Activated naive CD8-positive, alpha-beta T cell (primary cell): ENCODE measurements around the gene CLEC2A.

Experiments
- H3K27ac Mint-ChIP-seq: one replicate; pipeline ENCODE4 v1.8.0; 2021; ENCODE audit warnings: mixed read lengths
- H3K27me3 Mint-ChIP-seq: one replicate; pipeline ENCODE4 v1.8.0; 2021; ENCODE audit warnings: mixed read lengths
- H3K36me3 Mint-ChIP-seq: one replicate; pipeline ENCODE4 v1.8.0; 2021; ENCODE audit warnings: mixed read lengths
- H3K4me1 Mint-ChIP-seq: one replicate; pipeline ENCODE4 v1.8.0; 2021; ENCODE audit warnings: low read depth, mixed read lengths
- H3K4me3 Mint-ChIP-seq: one replicate; pipeline ENCODE4 v1.8.0; 2021; ENCODE audit warnings: mild to moderate bottlenecking, mixed read lengths
- H3K9me3 Mint-ChIP-seq: one replicate; pipeline ENCODE4 v1.8.0; 2021; ENCODE audit warnings: low read depth, mixed read lengths

Gene CLEC2A

GRCh38 chr12:9911708-9912107, 20.5 kb downstream of the CLEC2A start:
- no peak overlapping the region for H3K4me3 Mint-ChIP-seq
- peaks cover 20% of the 10 kb centered on the region for H3K36me3 Mint-ChIP-seq
- H3K4me1 Mint-ChIP-seq = peaks cover 29% of the 10 kb centered on the region
- peaks cover 16% of the 10 kb centered on the region for H3K9me3 Mint-ChIP-seq
- no peak overlapping the region for H3K27ac Mint-ChIP-seq
- H3K27me3 Mint-ChIP-seq = no peaks in the 10 kb centered on the region

GRCh38 chr12:9910716-9911421, 21.3 kb downstream of the CLEC2A start:
- no peak overlapping the region for H3K27ac Mint-ChIP-seq
- no peak overlapping the region for H3K4me3 Mint-ChIP-seq
- no peaks in the 10 kb centered on the region for H3K27me3 Mint-ChIP-seq
- peaks cover 16% of the 10 kb centered on the region for H3K9me3 Mint-ChIP-seq
- peaks cover 37% of the 10 kb centered on the region for H3K4me1 Mint-ChIP-seq
- H3K36me3 Mint-ChIP-seq = peaks cover 20% of the 10 kb centered on the region

- H3K4me3 Mint-ChIP-seq = no peak overlapping the region
Observed at GRCh38 chr12:9909724-9910123, 22.4 kb downstream of the CLEC2A start.

GRCh38 chr12:9908350-9908749, 23.8 kb downstream of the CLEC2A start:
- peak overlapping the region; percentile 50 for H3K27ac Mint-ChIP-seq
- peaks cover 16% of the 10 kb centered on the region for H3K9me3 Mint-ChIP-seq

More at GRCh38 chr12:9909724-9910123, 22.4 kb downstream of the CLEC2A start:
- Mint-ChIP-seq H3K9me3 (peaks cover 16% of the 10 kb centered on the region), H3K36me3 (peaks cover 23% of the 10 kb centered on the region), H3K4me1 (peaks cover 45% of the 10 kb centered on the region), H3K27me3 (no peaks in the 10 kb centered on the region), H3K27ac (no peak overlapping the region)

GRCh38 chr12:9907769-9908168, 24.4 kb downstream of the CLEC2A start:
- Mint-ChIP-seq H3K4me3 (no peak overlapping the region), H3K9me3 (peaks cover 16% of the 10 kb centered on the region), H3K27me3 (no peaks in the 10 kb centered on the region), H3K4me1 (peaks cover 44% of the 10 kb centered on the region), H3K27ac (peak overlapping the region; percentile 90), H3K36me3 (peaks cover 27% of the 10 kb centered on the region)

More at GRCh38 chr12:9908350-9908749, 23.8 kb downstream of the CLEC2A start:
- Mint-ChIP-seq H3K4me1 (peaks cover 45% of the 10 kb centered on the region), H3K36me3 (peaks cover 24% of the 10 kb centered on the region), H3K27me3 (no peaks in the 10 kb centered on the region), H3K4me3 (no peak overlapping the region)

GRCh38 chr12:9906873-9907272, 25.3 kb downstream of the CLEC2A start:
- Mint-ChIP-seq H3K4me1 (peaks cover 40% of the 10 kb centered on the region), H3K9me3 (peaks cover 20% of the 10 kb centered on the region), H3K4me3 (peak overlapping the region; percentile 71)

GRCh38 chr12:9902539-9903228, 29.5 kb downstream of the CLEC2A start:
- Mint-ChIP-seq H3K27me3 (no peaks in the 10 kb centered on the region), H3K4me1 (peaks cover 33% of the 10 kb centered on the region), H3K36me3 (peaks cover 14% of the 10 kb centered on the region), H3K4me3 (no peak overlapping the region), H3K27ac (no peak overlapping the region), H3K9me3 (peaks cover 10% of the 10 kb centered on the region)

More at GRCh38 chr12:9906873-9907272, 25.3 kb downstream of the CLEC2A start:
- no peaks in the 10 kb centered on the region for H3K27me3 Mint-ChIP-seq
- peaks cover 27% of the 10 kb centered on the region for H3K36me3 Mint-ChIP-seq
- H3K27ac Mint-ChIP-seq = peak overlapping the region; percentile 90

- no peak overlapping the region for H3K4me3 Mint-ChIP-seq
- peaks cover 20% of the 10 kb centered on the region for H3K4me1 Mint-ChIP-seq
- peaks cover 10% of the 10 kb centered on the region for H3K9me3 Mint-ChIP-seq
- H3K27ac Mint-ChIP-seq = no peak overlapping the region
- H3K36me3 Mint-ChIP-seq = peaks cover 14% of the 10 kb centered on the region
- H3K27me3 Mint-ChIP-seq = no peaks in the 10 kb centered on the region
Observed at GRCh38 chr12:9900930-9901329, 31.2 kb downstream of the CLEC2A start.

- Mint-ChIP-seq H3K36me3 (peaks cover 11% of the 10 kb centered on the region), H3K4me1 (peaks cover 14% of the 10 kb centered on the region), H3K4me3 (no peak overlapping the region), H3K9me3 (peaks cover 10% of the 10 kb centered on the region), H3K27ac (no peak overlapping the region), H3K27me3 (no peaks in the 10 kb centered on the region)
Observed at GRCh38 chr12:9899209-9899608, 33.0 kb downstream of the CLEC2A start.

GRCh38 chr12:9897535-9897934, 34.6 kb downstream of the CLEC2A start:
- Mint-ChIP-seq H3K9me3 (peaks cover 7% of the 10 kb centered on the region), H3K36me3 (peaks cover 3% of the 10 kb centered on the region), H3K27ac (no peak overlapping the region), H3K4me3 (no peak overlapping the region), H3K27me3 (no peaks in the 10 kb centered on the region), H3K4me1 (peaks cover 17% of the 10 kb centered on the region)

- no peak overlapping the region for H3K4me3 Mint-ChIP-seq
- H3K36me3 Mint-ChIP-seq = no peaks in the 10 kb centered on the region
- no peaks in the 10 kb centered on the region for H3K9me3 Mint-ChIP-seq
- peaks cover 17% of the 10 kb centered on the region for H3K4me1 Mint-ChIP-seq
- no peak overlapping the region for H3K27ac Mint-ChIP-seq
- no peaks in the 10 kb centered on the region for H3K27me3 Mint-ChIP-seq
Observed at GRCh38 chr12:9895215-9895971, 36.8 kb downstream of the CLEC2A start.

GRCh38 chr12:9888665-9889273, 43.4 kb downstream of the CLEC2A start:
- peaks cover 14% of the 10 kb centered on the region for H3K4me1 Mint-ChIP-seq
- no peaks in the 10 kb centered on the region for H3K27me3 Mint-ChIP-seq
- no peak overlapping the region for H3K4me3 Mint-ChIP-seq
- no peaks in the 10 kb centered on the region for H3K9me3 Mint-ChIP-seq
- H3K36me3 Mint-ChIP-seq = no peaks in the 10 kb centered on the region
- no peak overlapping the region for H3K27ac Mint-ChIP-seq

GRCh38 chr12:9883175-9883574, 49.0 kb downstream of the CLEC2A start:
- Mint-ChIP-seq H3K27ac (no peak overlapping the region), H3K36me3 (no peaks in the 10 kb centered on the region), H3K27me3 (no peaks in the 10 kb centered on the region), H3K4me3 (no peak overlapping the region), H3K4me1 (peaks cover 12% of the 10 kb centered on the region), H3K9me3 (no peaks in the 10 kb centered on the region)

- no peak overlapping the region for H3K27ac Mint-ChIP-seq
- peaks cover 12% of the 10 kb centered on the region for H3K4me1 Mint-ChIP-seq
- H3K27me3 Mint-ChIP-seq = no peaks in the 10 kb centered on the region
- H3K36me3 Mint-ChIP-seq = no peaks in the 10 kb centered on the region
- no peak overlapping the region for H3K4me3 Mint-ChIP-seq
- no peaks in the 10 kb centered on the region for H3K9me3 Mint-ChIP-seq
Observed at GRCh38 chr12:9881988-9882387, 50.2 kb downstream of the CLEC2A start.

- no peaks in the 10 kb centered on the region for H3K9me3 Mint-ChIP-seq
- no peak within 1 kb of the TSS for H3K4me3 Mint-ChIP-seq
- H3K27me3 Mint-ChIP-seq = no peaks in the 10 kb centered on the region
- H3K27ac Mint-ChIP-seq = peak within 1 kb of the TSS; percentile 30
- peaks cover 12% of the 10 kb centered on the region for H3K4me1 Mint-ChIP-seq
- H3K36me3 Mint-ChIP-seq = no peaks in the 10 kb centered on the region
Observed at GRCh38 chr12:9881246-9881645, 50.9 kb downstream of the CLEC2A start, which contains the start of gene KLRF2. KLRF2 (plus strand) TSS chr12:9881489; CDS start chr12:9881596, 107 bp downstream.
